Uterus (tissue), 2 donors: Measurements from ENCODE around the gene HORMAD2.

ENCODE experiments used
- POLR2A ChIP-seq, 2 donors: fragments of 450-650 bp; IDR thresholded peaks; one replicate each; pipeline ENCODE4 v1.6.1; 2016; ENCODE audit warnings: antibody characterized with exemption in 2 of 2, mild to moderate bottlenecking in 1 of 2, moderate library complexity in 1 of 2
- TF ChIP-seq, protein P1 (sequence below), 4 experiments: fragments of 200-600 bp in 2 of 4; fragments of 450-650 bp in 2 of 4; sonication (generic) in 2 of 4; IDR thresholded peaks; one replicate each; pipeline ENCODE4 v1.5.1; 2016 to 2019; ENCODE audit warnings: antibody characterized with exemption in 4 of 4, mild to moderate bottlenecking in 2 of 4, moderate library complexity in 1 of 4

GRCh38 chr22:30183861-30184278, 103.6 kb downstream of the HORMAD2 start:
- TF ChIP-seq, protein P1, sequence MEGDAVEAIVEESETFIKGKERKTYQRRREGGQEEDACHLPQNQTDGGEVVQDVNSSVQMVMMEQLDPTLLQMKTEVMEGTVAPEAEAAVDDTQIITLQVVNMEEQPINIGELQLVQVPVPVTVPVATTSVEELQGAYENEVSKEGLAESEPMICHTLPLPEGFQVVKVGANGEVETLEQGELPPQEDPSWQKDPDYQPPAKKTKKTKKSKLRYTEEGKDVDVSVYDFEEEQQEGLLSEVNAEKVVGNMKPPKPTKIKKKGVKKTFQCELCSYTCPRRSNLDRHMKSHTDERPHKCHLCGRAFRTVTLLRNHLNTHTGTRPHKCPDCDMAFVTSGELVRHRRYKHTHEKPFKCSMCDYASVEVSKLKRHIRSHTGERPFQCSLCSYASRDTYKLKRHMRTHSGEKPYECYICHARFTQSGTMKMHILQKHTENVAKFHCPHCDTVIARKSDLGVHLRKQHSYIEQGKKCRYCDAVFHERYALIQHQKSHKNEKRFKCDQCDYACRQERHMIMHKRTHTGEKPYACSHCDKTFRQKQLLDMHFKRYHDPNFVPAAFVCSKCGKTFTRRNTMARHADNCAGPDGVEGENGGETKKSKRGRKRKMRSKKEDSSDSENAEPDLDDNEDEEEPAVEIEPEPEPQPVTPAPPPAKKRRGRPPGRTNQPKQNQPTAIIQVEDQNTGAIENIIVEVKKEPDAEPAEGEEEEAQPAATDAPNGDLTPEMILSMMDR (IDR thresholded peaks at IDR 0.05), result no peak
- no peak for TF ChIP-seq POLR2A (IDR thresholded peaks at IDR 0.05)
